Right kidney (tissue), 9 donors: ENCODE results near the gene TRAF3.
A peak's percentile ranks its signal among the peaks of the same experiment; 100 is the strongest.

ENCODE experiments used
- DNase-seq: peaks from one replicate; pipeline ENCODE4 v3.0.0-alpha.2; 2016
- long read RNA-seq, 8 donors: transcript quantifications; one replicate each; lab custom pipeline, GENCODE V29; 2026

The TRAF3 gene, protein sequence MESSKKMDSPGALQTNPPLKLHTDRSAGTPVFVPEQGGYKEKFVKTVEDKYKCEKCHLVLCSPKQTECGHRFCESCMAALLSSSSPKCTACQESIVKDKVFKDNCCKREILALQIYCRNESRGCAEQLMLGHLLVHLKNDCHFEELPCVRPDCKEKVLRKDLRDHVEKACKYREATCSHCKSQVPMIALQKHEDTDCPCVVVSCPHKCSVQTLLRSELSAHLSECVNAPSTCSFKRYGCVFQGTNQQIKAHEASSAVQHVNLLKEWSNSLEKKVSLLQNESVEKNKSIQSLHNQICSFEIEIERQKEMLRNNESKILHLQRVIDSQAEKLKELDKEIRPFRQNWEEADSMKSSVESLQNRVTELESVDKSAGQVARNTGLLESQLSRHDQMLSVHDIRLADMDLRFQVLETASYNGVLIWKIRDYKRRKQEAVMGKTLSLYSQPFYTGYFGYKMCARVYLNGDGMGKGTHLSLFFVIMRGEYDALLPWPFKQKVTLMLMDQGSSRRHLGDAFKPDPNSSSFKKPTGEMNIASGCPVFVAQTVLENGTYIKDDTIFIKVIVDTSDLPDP
- long read RNA-seq, donor 1, result 0 reads
- long read RNA-seq, donor 2, result 0 reads
- long read RNA-seq, donor 3, partial matches to known transcripts, result 0 of 1 reads
- long read RNA-seq, donor 3, other reads (novel, unspliced or antisense), result 0 of 1 reads
- long read RNA-seq, donor 4, result 0 reads
- long read RNA-seq, donor 5, full-length matches to known transcripts, result 4 of 4 reads
- long read RNA-seq, donor 5, partial matches to known transcripts, result 0 of 4 reads
- long read RNA-seq, donor 5, other reads (novel, unspliced or antisense), result 0 of 4 reads
- long read RNA-seq, donor 6, partial matches to known transcripts, result 0 of 1 reads
- long read RNA-seq, donor 6, other reads (novel, unspliced or antisense), result 0 of 1 reads
- long read RNA-seq, donor 7, result 0 reads
- long read RNA-seq, donor 8, partial matches to known transcripts, result 0 of 2 reads
- long read RNA-seq, donor 8, other reads (novel, unspliced or antisense), result 0 of 2 reads

GRCh38 chr14:102776761-102777710, at the start of gene TRAF3:
TRAF3 (plus strand) TSS chr14:102777449; CDS start chr14:102870202, 92,753 bp downstream.
- DNase-seq, result no peak

DNA sequence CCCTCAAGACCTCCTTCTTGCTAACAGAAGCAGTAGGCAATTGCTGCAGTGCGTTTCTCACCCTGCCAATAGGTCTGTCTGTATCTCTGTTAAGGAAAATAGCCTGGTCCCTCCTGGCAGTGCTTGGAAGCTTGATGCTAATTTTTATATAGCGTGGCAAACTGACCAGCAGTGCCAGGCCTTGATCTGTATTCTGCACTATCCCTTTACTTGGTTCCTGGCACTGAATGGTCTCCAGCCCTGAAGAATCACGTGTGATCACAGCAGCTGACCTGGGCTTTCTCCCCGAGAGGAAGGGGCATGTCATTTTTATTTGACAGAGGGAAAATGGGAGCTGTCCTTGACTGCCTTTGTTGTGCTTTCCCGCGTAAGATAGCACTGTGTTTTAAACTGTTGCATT, 48.7 kb upstream of the TRAF3 start:
- no peak for DNase-seq

- DNase-seq, result no peak
Measured at GRCh38 chr14:102729268-102729667, 48.0 kb upstream of the TRAF3 start.

GRCh38 chr14:102729825-102730224, 47.4 kb upstream of the TRAF3 start:
- no peak for DNase-seq

DNA sequence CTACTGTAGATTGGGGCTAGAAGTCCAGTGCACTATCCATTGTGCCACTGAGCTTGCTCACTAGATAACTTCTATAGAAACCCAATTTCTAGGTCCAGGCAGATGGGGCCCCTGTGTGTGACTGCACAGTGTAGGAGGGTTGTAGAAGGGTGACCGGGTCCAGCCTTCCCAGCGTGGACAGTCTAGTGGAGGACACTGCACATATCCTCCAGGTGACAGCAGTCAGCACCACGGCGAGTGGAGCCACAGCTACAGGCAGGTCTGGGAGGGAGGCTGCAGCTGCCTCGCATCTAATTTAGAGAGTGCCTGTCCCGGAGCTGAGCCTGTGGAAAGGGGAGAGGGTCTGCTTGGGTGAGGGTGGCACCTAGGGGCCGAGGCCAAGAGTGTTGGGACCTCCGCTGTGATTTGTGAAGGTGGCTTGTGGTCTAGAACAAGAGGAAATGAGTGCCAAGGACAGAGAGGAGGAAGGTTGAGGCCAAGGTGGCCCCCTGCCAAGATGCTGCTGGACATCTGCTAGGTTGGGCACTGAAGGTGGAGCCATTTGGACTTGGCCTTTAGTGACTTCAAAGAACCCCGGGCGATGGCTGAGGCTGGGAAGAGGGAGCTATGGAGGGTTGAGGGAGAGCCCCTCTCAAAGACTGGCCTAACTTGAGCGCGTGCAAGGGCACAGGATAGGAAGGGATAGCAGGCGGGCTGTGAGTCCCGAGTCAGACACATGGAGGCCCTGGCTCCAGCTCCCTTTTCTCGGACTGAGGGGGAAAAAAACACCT, 46.0 kb upstream of the TRAF3 start:
- DNase-seq, result no peak

- no peak for DNase-seq
Measured at GRCh38 chr14:102731871-102732800, 45.1 kb upstream of the TRAF3 start.

DNA sequence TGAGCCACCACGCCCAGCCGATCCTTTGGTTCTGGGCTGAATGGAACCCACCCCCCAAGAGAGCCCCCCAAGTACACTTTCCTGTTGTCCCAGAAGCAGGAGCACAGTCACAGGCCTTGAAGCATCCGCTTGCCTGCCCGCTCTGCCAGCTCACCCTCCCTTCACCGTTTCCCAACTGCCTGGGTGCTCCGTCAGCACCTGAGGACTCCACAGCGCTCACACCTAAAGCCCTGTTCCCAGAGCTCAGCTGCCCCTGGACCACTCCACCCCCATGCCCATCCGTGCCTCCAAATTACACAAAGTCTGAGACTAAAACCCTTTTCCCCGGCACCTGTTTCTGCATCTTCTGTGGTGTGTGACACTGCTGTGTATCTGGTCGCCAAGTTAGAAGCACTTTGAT, 44.3 kb upstream of the TRAF3 start:
- DNase-seq, result no peak

DNA sequence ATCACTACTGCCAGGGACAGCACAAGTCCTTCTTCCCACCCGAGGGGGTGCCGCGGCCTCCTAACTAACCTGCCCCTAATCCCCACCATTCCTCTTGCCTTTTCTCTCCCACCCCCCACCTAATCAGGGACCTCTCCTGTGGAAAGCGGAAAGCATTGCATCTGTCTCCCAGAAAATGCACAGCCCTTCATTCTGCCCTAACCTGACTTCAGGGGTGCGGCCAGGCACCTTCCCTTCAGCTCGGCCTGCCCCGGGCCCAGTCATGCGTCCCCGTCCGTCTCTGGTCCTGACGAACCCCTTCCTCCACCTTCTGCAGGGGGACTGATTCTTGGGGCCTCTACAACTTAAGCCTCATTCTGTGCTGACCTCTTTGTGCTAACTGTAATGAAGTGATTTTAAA, 43.9 kb upstream of the TRAF3 start:
- DNase-seq, result no peak

DNA sequence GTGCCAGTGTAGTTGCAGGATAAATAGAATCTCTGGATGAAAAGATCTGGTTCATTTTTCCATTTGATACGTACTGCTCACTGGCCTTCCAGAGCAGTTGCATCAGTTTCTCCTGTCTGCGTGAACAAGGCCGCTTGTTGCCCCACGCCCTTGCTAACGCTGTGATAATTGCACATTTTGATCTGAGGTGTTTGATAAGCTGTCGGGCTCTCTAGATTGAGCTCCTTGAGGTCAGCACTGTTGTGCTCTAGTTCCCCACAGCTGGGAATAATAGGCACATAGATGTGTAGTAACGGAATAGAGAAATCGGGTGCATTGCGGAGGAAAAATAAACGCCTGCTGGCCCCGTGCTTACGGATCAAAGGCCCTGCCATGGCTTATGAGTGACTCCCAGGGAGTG, 42.8 kb upstream of the TRAF3 start:
- no peak for DNase-seq

- no peak for DNase-seq
Measured at GRCh38 chr14:102736956-102737355, 40.3 kb upstream of the TRAF3 start.

DNA sequence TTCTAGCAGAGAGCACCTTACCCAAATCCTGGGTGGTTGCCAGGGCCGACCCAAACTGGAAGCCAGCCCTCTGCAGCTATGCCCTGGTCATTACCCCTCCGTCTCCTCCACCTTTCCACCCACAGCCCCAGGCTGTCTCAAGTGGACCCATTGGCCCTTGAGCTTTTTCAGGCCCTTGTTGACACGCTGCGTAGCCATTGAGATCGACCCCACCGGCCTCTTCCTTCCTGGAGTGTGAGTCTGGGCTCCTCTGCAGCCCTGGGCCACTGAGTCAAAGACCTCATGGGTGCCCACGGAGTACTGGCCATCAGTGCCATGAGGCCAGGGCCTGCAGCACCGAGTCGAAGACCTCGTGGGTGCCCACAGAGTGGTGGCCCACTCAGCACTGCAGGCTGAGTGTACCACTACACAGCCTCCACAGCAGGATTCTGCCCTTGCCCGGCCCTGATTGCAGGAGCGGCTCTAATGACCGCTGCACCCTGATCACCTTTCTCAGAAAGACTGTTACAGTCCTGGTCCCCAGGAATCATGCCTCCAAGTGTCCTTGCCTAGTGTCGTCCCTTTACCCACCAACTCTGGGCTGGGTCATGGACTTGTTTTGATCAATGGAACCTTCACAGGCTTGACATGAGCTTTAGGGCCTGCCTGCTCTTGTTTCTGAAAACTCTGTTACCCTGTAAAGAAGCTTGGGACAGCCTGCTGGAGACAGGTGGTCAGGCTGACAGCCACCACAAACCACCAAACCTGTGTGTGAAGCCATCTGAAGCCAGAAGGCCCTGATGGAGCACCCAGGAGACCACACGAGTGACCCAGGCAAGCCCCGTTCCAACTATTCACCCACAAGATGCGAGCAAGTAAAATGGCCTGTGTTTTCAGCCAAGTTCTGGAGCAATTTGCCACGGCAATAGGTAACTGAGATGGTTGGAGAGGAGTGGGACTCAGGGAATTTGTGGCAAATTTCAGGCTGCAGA, 39.6 kb upstream of the TRAF3 start:
- no peak for DNase-seq

DNA sequence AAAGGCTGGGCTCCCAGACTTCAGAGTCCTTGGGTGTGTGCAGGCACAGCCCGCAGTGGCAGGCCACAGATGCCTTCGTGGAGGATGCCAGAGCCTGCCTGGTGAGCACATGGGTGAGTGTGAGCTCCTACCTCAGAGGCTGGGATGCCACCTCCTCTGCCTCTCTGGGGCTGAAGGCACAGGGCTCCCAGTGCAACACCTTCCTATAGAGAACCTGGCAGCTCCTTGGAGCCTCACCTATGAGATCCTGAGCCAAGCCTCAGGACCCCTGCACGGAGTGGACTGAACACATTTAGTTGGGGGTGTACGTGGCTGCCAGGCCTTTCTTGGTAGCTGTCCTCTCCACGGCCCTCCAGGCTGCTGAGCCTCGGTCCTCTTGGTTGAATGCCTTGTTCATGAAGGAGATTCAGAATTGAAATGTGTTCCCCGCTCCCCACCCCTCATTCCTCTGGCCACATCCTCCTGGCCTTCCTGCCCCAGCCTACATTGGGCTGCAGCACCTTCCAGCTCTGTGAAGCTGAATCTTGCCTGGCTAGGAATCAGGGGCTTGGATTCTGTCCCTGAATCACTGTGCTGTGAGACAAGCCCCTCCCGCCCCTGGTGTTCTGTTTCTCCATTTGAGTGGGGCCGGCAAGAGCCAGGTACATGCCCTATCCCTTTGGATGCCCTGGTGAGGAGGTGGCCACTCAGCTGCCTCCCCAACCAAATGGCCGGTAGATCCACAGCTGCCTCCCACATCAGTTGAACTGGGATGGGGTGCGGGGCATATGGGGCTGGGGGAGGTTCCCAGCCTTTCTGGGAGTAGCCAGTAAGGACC, 38.7 kb upstream of the TRAF3 start:
- no peak for DNase-seq

DNA sequence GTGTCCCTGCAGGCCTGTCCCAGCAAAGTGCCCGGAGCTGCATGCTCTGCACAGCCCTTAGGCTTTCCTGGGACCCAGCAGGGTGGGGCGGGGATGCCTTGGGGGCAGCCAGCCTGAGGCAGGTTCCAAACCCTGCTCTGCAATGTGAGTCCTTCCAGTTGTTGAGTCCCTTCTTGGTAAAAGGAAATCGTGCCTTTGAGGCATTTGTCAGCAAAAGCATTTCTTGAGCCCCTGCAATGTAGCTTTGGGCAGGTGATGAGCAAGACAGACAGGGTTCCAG, 38.1 kb upstream of the TRAF3 start:
- no peak for DNase-seq

DNA sequence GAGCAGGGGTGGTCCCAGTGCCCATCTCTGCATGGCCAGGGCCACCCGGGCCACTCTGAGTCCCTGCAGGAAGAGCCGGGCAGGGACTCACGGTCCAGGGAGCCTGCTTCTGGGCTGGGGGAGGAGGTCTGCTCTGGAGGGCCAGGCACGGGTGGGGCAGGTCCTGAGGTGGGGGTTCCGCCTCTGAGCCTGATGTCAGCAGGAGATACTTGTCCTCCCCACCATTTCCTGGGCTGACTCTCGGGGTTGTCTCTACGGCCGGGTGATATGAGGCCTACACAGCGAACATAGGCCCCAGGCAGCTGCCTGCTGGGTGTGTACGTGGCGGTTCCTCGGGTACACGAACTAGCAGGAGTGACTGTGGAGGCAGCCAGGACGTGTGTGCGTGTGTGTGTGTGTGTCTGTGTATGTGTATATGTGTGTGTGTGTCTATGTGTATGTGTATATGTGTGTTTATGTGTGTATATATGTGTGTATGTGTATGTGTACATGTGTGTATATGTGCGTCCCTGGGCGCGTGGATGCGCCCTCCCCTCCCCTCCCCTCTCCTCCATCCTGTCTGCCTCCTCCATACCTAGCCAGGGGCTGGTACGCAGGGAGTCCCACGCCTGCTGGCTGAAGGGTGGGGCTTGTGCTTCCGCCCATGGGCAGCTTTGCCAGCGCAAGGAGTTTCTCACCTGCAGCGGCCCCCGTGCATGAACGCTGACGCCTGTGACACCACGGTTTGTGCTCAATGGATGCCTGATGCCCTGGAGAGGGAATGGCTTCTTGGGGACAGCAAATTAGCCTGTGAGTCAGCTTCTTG, 30.4 kb upstream of the TRAF3 start:
- DNase-seq, result no peak

GRCh38 chr14:102748806-102749205, 28.4 kb upstream of the TRAF3 start:
- no peak for DNase-seq

DNA sequence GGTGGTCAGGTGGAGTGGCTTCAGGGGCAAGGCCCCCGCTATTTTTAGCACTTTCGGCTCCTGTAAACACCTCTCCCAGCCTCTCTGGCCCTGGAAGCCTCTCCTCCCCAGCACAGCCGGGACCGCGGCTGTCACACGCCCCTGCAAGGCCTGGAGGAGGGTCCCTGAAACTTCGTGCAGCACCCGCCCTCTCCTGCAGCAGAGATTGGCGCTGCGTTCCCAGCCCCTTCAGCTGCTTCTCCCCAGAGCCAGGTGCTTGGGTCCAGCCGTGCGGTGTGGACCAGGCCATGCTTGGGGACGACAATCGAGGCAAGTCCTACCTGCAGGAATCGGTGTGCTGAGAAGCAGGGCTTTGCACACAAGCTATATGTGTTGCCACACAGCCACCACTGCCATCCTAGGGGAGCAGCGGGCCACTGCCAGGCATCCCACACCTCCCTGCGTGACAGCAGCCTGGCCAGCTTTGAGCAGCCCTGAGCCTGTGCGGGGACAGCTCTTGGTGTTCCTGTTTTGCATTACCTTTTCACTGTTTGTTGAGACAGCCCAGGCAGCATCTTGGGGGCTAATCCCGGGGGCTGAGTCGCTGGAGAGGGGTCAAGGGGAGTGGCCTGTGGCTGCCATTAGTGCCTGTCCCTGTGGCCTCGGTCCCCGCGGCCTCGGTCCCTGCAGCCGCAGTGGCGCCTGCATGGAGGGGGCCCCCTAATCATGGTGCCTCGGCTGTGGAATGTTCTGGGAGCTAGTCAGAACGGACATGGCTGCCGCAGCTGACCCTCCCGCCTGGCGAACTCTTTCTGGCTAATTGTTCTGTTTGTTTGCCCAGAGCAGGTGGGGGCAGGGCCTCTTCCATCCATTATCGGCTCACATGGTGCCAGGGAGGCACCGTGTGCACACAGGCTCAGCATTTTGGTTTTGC, 27.6 kb upstream of the TRAF3 start:
- DNase-seq, result peak; percentile 56
